Left lung (tissue), 10 donors: Measurements from ENCODE around the gene NANOGP8. TPM values are rescaled to one million over a fixed set of nuclear protein-coding genes. Genes with fewer than 3 reads are reported as not detected.

Source experiments
- ATAC-seq: fragments of 200-7000 bp; cut with Tn5 transposase; one replicate; pipeline ENCODE4 v1.9.1; 2020; ENCODE audit warnings: moderate library complexity
- DNase-seq, 4 donors: peaks; one replicate each; pipeline ENCODE4 v3.0.0-alpha.2; 2013 to 2020
- H3K27ac ChIP-seq, 2 donors: fragments of 200-600 bp; sonication (generic) in 1 of 2; one replicate each; pipeline versions ENCODE4 v1.5.0 to v1.8.0; 2020 to 2021
- H3K27me3 ChIP-seq, 2 donors: fragments of 200-600 bp; sonication (generic) in 1 of 2; one replicate each; pipeline versions ENCODE4 v1.5.0 to v1.8.0; 2020 to 2021
- H3K36me3 ChIP-seq, 2 donors: fragments of 200-600 bp; sonication (generic) in 1 of 2; one replicate each; pipeline versions ENCODE4 v1.5.0 to v1.8.0; 2020 to 2021
- H3K4me1 ChIP-seq, 2 donors: fragments of 200-600 bp; one replicate each; pipeline ENCODE4 v1.8.0; 2021
- H3K4me3 ChIP-seq, 2 donors: fragments of 200-600 bp; sonication (generic) in 1 of 2; one replicate each; pipeline versions ENCODE4 v1.5.0 to v1.8.0; 2020 to 2021; ENCODE audit warnings: mild to moderate bottlenecking in 1 of 2
- H3K9me3 ChIP-seq, 2 donors: fragments of 200-600 bp; sonication (generic) in 1 of 2; one replicate each; pipeline versions ENCODE4 v1.5.0 to v1.8.0; 2020 to 2021
- intact Hi-C, 2 donors: fragments of 100-400 bp; cut with DNase I; formaldehyde crosslinking; loops; one replicate each; pipeline versions ENCODE4 v1.11.2 to v1.14.2; 2022
- polyA plus RNA-seq, 6 donors: library from polyadenylated mRNA; unstranded; fragments of 120-200 nt; gene quantifications; one replicate each; pipeline ENCODE4 v1.2.1, GENCODE V29; 2013; ENCODE audit not compliant: insufficient read length in 6 of 6
- total RNA-seq, 2 donors: library from RNA; stranded (reverse); fragmentation: NEBNext Ultra II Directional; extraction: Animal tissue kit (Norgen Biotek cat#: 25700); gene quantifications; one replicate each; pipeline ENCODE4 v1.2.1, GENCODE V29; 2021
- TF ChIP-seq, protein P1 (sequence below), 2 donors: fragments of 200-600 bp; sonication (generic) in 1 of 2; IDR thresholded peaks; one replicate each; pipeline versions ENCODE4 v1.5.0 to v1.8.0; 2021; ENCODE audit warnings: antibody characterized with exemption in 2 of 2
- donor health status: DM: no; HTN: yes; CAD: no.
- donor health status: DM: no; HTN: no; CAD: no.

NANOGP8 gene
- total and polyA plus RNA-seq, 8 donors, result 0.24 to 0.82 (median 0.47) TPM; not detected in 4

DNA sequence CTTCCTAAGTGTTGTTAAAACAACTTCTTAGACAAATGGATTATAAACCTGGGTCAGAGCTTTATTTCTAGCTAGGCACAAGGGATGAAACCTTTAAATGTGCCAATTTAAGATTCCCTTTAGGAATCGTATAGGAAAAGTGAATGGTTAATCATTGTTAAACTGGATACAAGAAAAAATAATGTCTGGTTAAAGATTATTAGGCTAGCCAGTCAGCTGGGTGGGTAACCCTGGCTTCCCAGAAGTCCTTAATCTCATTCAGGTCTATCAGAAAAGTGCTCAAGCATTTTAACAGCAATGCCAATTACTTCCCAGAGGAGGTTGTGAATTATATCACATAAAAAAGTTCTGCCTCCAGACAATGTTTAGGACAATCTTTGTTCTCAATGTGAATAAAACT lies 37.6 kb downstream of the NANOGP8 start:
- Histone ChIP-seq H3K36me3 (no peaks in the 10 kb centered on the region), H3K4me3 (no peak overlapping the region), H3K27ac (no peak overlapping the region), H3K9me3 (no peaks in the 10 kb centered on the region), H3K4me1 (peaks cover 0 to 8% of the 10 kb centered on the region in 2 donors), H3K27me3 (no peaks in the 10 kb centered on the region)
- intact Hi-C loops, result no loop called here
- DNase-seq (no peak), ATAC-seq (no peak)
- TF ChIP-seq, protein P1, sequence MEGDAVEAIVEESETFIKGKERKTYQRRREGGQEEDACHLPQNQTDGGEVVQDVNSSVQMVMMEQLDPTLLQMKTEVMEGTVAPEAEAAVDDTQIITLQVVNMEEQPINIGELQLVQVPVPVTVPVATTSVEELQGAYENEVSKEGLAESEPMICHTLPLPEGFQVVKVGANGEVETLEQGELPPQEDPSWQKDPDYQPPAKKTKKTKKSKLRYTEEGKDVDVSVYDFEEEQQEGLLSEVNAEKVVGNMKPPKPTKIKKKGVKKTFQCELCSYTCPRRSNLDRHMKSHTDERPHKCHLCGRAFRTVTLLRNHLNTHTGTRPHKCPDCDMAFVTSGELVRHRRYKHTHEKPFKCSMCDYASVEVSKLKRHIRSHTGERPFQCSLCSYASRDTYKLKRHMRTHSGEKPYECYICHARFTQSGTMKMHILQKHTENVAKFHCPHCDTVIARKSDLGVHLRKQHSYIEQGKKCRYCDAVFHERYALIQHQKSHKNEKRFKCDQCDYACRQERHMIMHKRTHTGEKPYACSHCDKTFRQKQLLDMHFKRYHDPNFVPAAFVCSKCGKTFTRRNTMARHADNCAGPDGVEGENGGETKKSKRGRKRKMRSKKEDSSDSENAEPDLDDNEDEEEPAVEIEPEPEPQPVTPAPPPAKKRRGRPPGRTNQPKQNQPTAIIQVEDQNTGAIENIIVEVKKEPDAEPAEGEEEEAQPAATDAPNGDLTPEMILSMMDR (IDR thresholded peaks at IDR 0.05), result no peak

DNA sequence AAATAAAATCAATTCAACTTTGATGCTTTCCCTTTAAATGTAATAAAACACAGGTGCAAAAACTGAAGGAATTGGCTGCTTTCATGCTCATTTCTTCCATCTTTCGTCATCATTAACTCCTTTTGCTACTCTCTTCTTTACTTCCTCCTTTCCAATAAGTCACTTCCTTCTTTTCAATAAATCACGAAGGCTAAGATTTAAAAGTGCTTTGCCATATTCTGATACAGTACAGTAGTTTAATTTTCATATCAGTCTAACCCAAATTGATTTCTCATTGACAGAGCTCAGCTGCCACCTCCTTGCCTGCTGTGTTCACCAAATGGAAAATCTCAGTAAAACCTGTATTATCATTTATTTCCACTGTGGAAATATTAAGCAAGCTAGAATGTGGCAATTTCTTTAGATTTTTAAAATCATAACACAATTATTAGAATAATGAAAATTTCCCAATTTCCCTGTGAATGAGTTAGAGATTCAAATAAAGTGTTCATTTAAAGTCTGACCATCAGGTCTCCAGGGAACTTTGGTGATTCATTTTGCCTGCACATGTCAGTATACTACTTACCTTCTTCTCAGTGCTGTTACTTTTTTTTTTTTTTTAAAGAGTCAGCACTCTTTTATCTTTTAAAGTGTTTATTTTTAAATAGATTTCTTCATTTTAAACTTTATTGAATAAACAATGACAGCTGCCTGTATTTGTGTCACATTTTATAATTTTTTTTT lies 41.6 kb downstream of the NANOGP8 start:
- H3K4me3 ChIP-seq, result no peak overlapping the region
- DNase-seq, result no peak
- peaks cover 0 to 8% of the 10 kb centered on the region in 2 donors for H3K4me1 ChIP-seq
- H3K27ac ChIP-seq, result peak overlapping the region in 1 of 2 donors; percentile 57
- intact Hi-C loops, result no loop called here
- no peak for ATAC-seq
- no peaks in the 10 kb centered on the region for H3K9me3 ChIP-seq
- H3K36me3 ChIP-seq, result no peaks in the 10 kb centered on the region
- TF ChIP-seq, protein P1 (IDR thresholded peaks at IDR 0.05), result no peak
- no peaks in the 10 kb centered on the region for H3K27me3 ChIP-seq

DNA sequence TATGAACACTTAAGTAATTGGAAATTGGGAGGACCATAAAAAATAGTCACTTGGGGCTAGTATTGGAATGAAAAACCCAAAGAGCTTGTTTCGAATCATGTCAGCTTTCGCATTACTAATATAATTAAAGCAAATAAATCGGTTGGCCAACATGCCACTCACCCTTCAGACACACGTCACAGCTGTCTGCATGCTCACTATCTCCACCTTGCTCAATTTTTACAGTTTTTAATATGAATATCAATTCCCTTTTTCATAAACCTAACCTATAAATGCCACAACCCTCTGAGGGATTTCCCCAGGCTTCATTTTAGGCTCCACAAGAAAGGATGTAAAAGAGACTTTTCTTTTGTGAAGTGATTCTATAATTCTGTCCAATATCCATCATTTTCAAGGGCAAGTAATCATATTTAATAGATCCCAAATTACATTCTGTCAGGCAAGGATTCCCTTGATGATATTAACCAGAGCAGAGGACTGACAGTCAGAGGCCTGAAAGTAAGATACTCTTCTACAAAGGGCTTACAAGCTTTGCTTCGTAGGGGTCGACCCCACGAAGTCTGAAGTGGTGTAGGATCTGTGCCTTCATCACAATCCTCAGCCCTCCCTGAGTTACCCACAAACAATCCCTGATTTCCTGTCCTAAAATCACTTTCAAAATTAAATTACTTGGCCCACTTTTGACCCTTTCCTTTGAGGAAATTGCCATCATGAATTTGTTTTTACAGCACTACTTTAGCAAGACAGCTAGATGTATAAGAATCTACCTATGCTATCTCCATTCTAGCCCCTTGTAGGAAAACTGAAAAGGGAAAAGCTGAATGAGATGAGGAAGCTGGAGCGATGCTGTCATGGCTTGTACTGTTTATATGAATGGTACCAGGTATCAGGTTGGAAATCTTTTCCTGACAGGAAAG lies 44.5 kb downstream of the NANOGP8 start:
- Histone ChIP-seq H3K27ac (no peak overlapping the region), H3K4me1 (peaks cover 0 to 8% of the 10 kb centered on the region in 2 donors), H3K9me3 (no peaks in the 10 kb centered on the region), H3K4me3 (no peak overlapping the region), H3K36me3 (no peaks in the 10 kb centered on the region), H3K27me3 (no peaks in the 10 kb centered on the region)
- intact Hi-C loops, result no loop called here
- ATAC-seq, result no peak
- no peak for DNase-seq
- TF ChIP-seq, protein P1 (IDR thresholded peaks at IDR 0.05), result no peak

DNA sequence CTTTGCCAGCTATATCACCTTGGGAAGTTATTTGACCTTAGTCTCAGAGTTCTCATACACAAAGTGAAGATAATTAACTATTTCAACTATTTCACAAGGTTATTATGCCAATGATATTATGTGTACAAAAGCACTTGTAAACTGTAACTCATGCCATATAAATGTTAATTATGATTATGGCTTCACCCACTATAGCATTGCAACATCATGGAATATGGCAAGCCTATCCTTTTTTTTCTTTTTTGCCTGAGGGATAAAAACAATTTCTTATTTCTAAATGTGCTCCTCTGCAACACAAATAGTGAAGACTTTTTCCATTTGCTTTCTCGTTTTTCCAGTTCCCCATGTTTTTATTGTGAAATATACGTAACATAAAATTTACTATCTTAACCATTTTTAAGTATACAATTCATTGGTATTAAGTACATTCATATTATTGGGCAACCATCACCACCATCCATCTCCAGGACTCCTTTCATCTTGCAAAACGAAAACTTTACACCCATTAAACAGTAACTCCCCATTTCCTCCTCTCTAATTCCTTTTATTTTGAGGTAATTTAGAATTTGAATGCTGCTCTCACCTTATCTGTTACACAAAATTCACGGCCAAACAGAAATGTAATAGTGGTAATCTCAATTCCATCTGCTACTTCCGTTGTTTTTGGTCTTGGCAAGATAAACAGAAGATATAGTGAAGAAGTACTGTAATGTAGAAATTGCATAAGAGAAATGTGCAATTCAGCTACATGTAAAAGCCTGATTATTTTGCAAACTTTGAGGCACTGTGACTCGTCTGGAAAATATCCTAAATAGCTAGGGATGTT lies 46.3 kb downstream of the NANOGP8 start:
- Histone ChIP-seq H3K27me3 (no peaks in the 10 kb centered on the region), H3K36me3 (no peaks in the 10 kb centered on the region), H3K4me1 (peaks cover 0 to 8% of the 10 kb centered on the region in 2 donors), H3K4me3 (no peak overlapping the region), H3K9me3 (no peaks in the 10 kb centered on the region), H3K27ac (peak overlapping the region in 1 of 2 donors; percentile 55)
- TF ChIP-seq, protein P1 (IDR thresholded peaks at IDR 0.05), result no peak
- intact Hi-C loops, result no loop called here
- no peak for ATAC-seq
- peak in 2 of 4 donors; percentile 35 to 45 for DNase-seq

Other genes starting within 250 kb of the NANOGP8 start
- gene AQR, start 115.6 kb downstream of the NANOGP8 start, total RNA-seq, result 10 to 100 TPM; 26.1 to 30.3 TPM
- gene AQR, start 115.6 kb downstream of the NANOGP8 start, polyA plus RNA-seq, result 10 to 100 TPM; 42.2 to 49.0 (median 44.2) TPM
- gene ZNF770, start 97.0 kb downstream of the NANOGP8 start, total RNA-seq, result 10 to 100 TPM; 25.4 to 36.7 TPM
- gene ZNF770, start 97.0 kb downstream of the NANOGP8 start, polyA plus RNA-seq, result 10 to 100 TPM; 34.5 to 46.5 (median 40.0) TPM